H1 (cell line): ENCODE measurements around the gene CEMIP2. TPM values are rescaled to one million over a fixed set of nuclear protein-coding genes. Genes with fewer than 3 reads are reported as not detected.
A peak's percentile ranks its signal among the peaks of the same experiment; 100 is the strongest.

Experiments used
- CTCF ChIA-PET: fragments of 300-600 bp; sonication (Branson Sonifier 250); formaldehyde crosslinking; loops from one replicate; lab custom pipeline; 2021; ENCODE audit not compliant: partially characterized antibody; lab: Charles Lee
- POLR2A ChIA-PET: fragments of 300-600 bp; sonication (Branson Sonifier 250); formaldehyde crosslinking; loops from one replicate; lab custom pipeline; 2021; ENCODE audit warnings: inconsistent platforms; ENCODE audit not compliant: partially characterized antibody; lab: Charles Lee
- DNase-seq, 2 experiments: peaks; one replicate each; pipeline versions ENCODE4 v3.0.0 to v3.0.0-alpha.2; 2010 to 2022; ENCODE audit warnings: low spot score in 2 of 2, low read depth in 1 of 2, mixed read lengths in 1 of 2
- FAIRE-seq: peaks from 2 replicates; lab custom pipeline; 2011; peaks lifted over from hg19 to GRCh38; lab: Jason Lieb, UNC
- H2AFZ ChIP-seq: 2 replicates; pipeline ENCODE4 v1.8.1; 2012; ENCODE audit warnings: low read length, inconsistent platforms
- H2AK5ac ChIP-seq: 2 replicates; pipeline ENCODE4 v1.6.1; 2013; ENCODE audit warnings: low read depth, low read length
- H2BK120ac ChIP-seq: replicated peaks from 2 replicates; pipeline ENCODE3; 2013; ENCODE audit warnings: low read depth, low read length, inconsistent platforms
- H2BK12ac ChIP-seq: 2 replicates; pipeline ENCODE4 v1.6.1; 2013; ENCODE audit warnings: low read depth, low read length
- H2BK15ac ChIP-seq: 2 replicates; pipeline ENCODE4 v1.6.1; 2013; ENCODE audit warnings: low read length
- H2BK20ac ChIP-seq: 2 replicates; pipeline ENCODE4 v1.6.1; 2013; ENCODE audit warnings: low read length
- H2BK5ac ChIP-seq: 2 replicates; pipeline ENCODE4 v1.6.1; 2013; ENCODE audit warnings: low read depth, low read length
- H3K14ac ChIP-seq: 2 replicates; pipeline ENCODE4 v1.6.1; 2013; ENCODE audit warnings: inconsistent platforms; ENCODE audit not compliant: insufficient read length
- H3K18ac ChIP-seq: 2 replicates; pipeline ENCODE4 v1.6.1; 2013; ENCODE audit warnings: low read length; ENCODE audit errors: extremely low read depth
- H3K23ac ChIP-seq: 2 replicates; pipeline ENCODE4 v1.6.1; 2013; ENCODE audit warnings: inconsistent platforms; ENCODE audit not compliant: insufficient read length
- H3K23me2 ChIP-seq: 2 replicates; pipeline ENCODE4 v1.6.1; 2013; ENCODE audit warnings: low read depth, low read length
- H3K27ac ChIP-seq: 2 replicates; pipeline ENCODE4 v1.6.1; 2011; ENCODE audit warnings: low read depth, low read length, inconsistent platforms
- H3K27me3 ChIP-seq, 4 experiments: replicated peaks in 1 of 4; 1 replicate in 1 of 4; 2 replicates in 3 of 4; pipeline versions ENCODE4 v1.6.1 to v1.8.1; 2011 to 2013; ENCODE audit warnings: low read length in 3 of 4, mild to moderate bottlenecking in 3 of 4, inconsistent platforms in 2 of 4, mixed read lengths in 2 of 4, moderate library complexity in 1 of 4; ENCODE audit not compliant: control insufficient read depth in 3 of 4, insufficient read depth in 3 of 4; ENCODE audit errors: extremely low read depth in 1 of 4
- H3K36me3 ChIP-seq, 4 experiments: 2 replicates each; pipeline versions ENCODE4 v1.6.1 to v1.8.1; 2011 to 2013; ENCODE audit warnings: mild to moderate bottlenecking in 4 of 4, low read length in 3 of 4, moderate library complexity in 2 of 4, control low read depth in 1 of 4, inconsistent platforms in 1 of 4; ENCODE audit not compliant: insufficient read depth in 4 of 4, control insufficient read depth in 2 of 4
- H3K4ac ChIP-seq: replicated peaks from 2 replicates; pipeline ENCODE3; 2013; ENCODE audit warnings: low read length, low read depth, mixed read lengths, inconsistent platforms; ENCODE audit not compliant: insufficient read length
- H3K4me1 ChIP-seq, 4 experiments: replicated peaks in 1 of 4; 1 replicate in 1 of 4; 2 replicates in 3 of 4; pipeline versions ENCODE4 v1.6.1 to v1.8.1; 2011 to 2013; ENCODE audit warnings: low read length in 3 of 4, inconsistent platforms in 2 of 4, mixed read lengths in 1 of 4; ENCODE audit not compliant: insufficient read depth in 4 of 4, control insufficient read depth in 3 of 4
- H3K4me2 ChIP-seq, 2 experiments: 2 replicates each; pipeline versions ENCODE4 v1.6.1 to v1.8.1; 2011 to 2013; ENCODE audit warnings: low read depth in 2 of 2, low read length in 2 of 2, control low read depth in 1 of 2, inconsistent platforms in 1 of 2, mild to moderate bottlenecking in 1 of 2; ENCODE audit not compliant: insufficient read depth in 1 of 2
- H3K4me3 ChIP-seq, 4 experiments: fragments of 200-600, 300-600 bp in 1 of 4; sonication (generic), shearing (Covaris generic), sonication (Bioruptor Twin) in 1 of 4; 2 replicates each; pipeline versions ENCODE4 v1.5.1 to v1.8.1; 2011 to 2016; ENCODE audit warnings: low read length in 4 of 4, low read depth in 3 of 4, control low read depth in 2 of 4, inconsistent platforms in 2 of 4, mild to moderate bottlenecking in 2 of 4, mixed read lengths in 1 of 4, moderate library complexity in 1 of 4; ENCODE audit not compliant: insufficient read depth in 2 of 4; ENCODE audit errors: extremely low read depth in 1 of 4
- H3K56ac ChIP-seq: replicated peaks from 2 replicates; pipeline ENCODE3; 2013; ENCODE audit warnings: low read depth, mild to moderate bottlenecking, mixed read lengths, low read length, inconsistent platforms; ENCODE audit not compliant: insufficient read length
- H3K79me1 ChIP-seq: 2 replicates; pipeline ENCODE4 v1.6.1; 2013; ENCODE audit warnings: low read depth, low read length, control low read depth
- H3K79me2 ChIP-seq, 2 experiments: 2 replicates each; pipeline versions ENCODE4 v1.6.1 to v1.8.1; 2012 to 2013; ENCODE audit warnings: low read length in 2 of 2, mild to moderate bottlenecking in 2 of 2, inconsistent platforms in 1 of 2; ENCODE audit not compliant: insufficient read depth in 2 of 2, control insufficient read depth in 1 of 2
- H3K9ac ChIP-seq, 4 experiments: replicated peaks in 1 of 4; 1 replicate in 1 of 4; 2 replicates in 3 of 4; pipeline versions ENCODE4 v1.6.1 to v1.8.1; 2011 to 2013; ENCODE audit warnings: low read depth in 3 of 4, low read length in 3 of 4, control low read depth in 2 of 4, mild to moderate bottlenecking in 2 of 4, moderate library complexity in 2 of 4, inconsistent platforms in 1 of 4; ENCODE audit errors: extremely low read depth in 1 of 4
- H3K9me3 ChIP-seq, 2 experiments: 2 replicates each; pipeline versions ENCODE4 v1.6.1 to v1.8.1; 2012 to 2013; ENCODE audit warnings: mild to moderate bottlenecking in 2 of 2, moderate library complexity in 2 of 2, control low read depth in 1 of 2, inconsistent platforms in 1 of 2, low read depth in 1 of 2, low read length in 1 of 2, mixed read lengths in 1 of 2; ENCODE audit not compliant: insufficient read depth in 2 of 2
- H4K20me1 ChIP-seq, 2 experiments: replicated peaks in 1 of 2; 2 replicates each; pipeline versions ENCODE3 to v1.8.1; 2011 to 2013; ENCODE audit warnings: inconsistent platforms in 2 of 2, low read length in 2 of 2, mild to moderate bottlenecking in 1 of 2; ENCODE audit not compliant: insufficient read depth in 2 of 2, control insufficient read depth in 1 of 2
- H4K5ac ChIP-seq: 2 replicates; pipeline ENCODE4 v1.6.1; 2013; ENCODE audit warnings: low read length, low read depth, mixed read lengths, inconsistent platforms; ENCODE audit not compliant: insufficient read length
- H4K8ac ChIP-seq: 2 replicates; pipeline ENCODE4 v1.8.0; 2013; ENCODE audit warnings: mild to moderate bottlenecking, moderate library complexity, low read length, inconsistent platforms; ENCODE audit not compliant: insufficient read depth; ENCODE audit errors: extremely low read depth
- H4K91ac ChIP-seq: replicated peaks from 2 replicates; pipeline ENCODE3; 2013; ENCODE audit warnings: low read length, mixed read lengths, inconsistent platforms; ENCODE audit not compliant: insufficient read length
- CTBP2 ChIP-seq: IDR thresholded peaks from 2 replicates; pipeline ENCODE4 v1.7.0; 2011; ENCODE audit warnings: borderline replicate concordance, mild to moderate bottlenecking, moderate library complexity, mixed read lengths, low read length; ENCODE audit not compliant: insufficient read depth, insufficient read length
- E2F6 ChIP-seq: IDR thresholded peaks from 2 replicates; pipeline ENCODE4 v1.6.1; 2012; ENCODE audit warnings: inconsistent platforms
- HDAC6 ChIP-seq: IDR thresholded peaks from one replicate; pipeline ENCODE4 v1.7.1; 2012; ENCODE audit warnings: low read depth, mild to moderate bottlenecking, inconsistent platforms, low read length, moderate library complexity
- NRF1 ChIP-seq: IDR thresholded peaks from 2 replicates; pipeline ENCODE4 v1.6.1; 2011; ENCODE audit warnings: mild to moderate bottlenecking, low read depth, low read length, improper control_type of control experiment
- ZNF274 ChIP-seq: IDR thresholded peaks from 2 replicates; pipeline ENCODE4 v1.7.0; 2012; ENCODE audit warnings: low read length, borderline replicate concordance; ENCODE audit errors: extremely low read depth
- WGBS, 2 experiments: shearing (Covaris generic) in 1 of 2; methylation state at CpG; one replicate each; pipeline versions ENCODE4 v1.1.6 to v1.1.7; 2013 to 2015; ENCODE audit warnings: low lambda C conversion rate in 2 of 2, mixed read lengths in 2 of 2, inconsistent platforms in 1 of 2, low coverage in 1 of 2, missing lambda C conversion rate in 1 of 2; ENCODE audit not compliant: insufficient replicate concordance in 2 of 2, insufficient coverage in 1 of 2, insufficient read length in 1 of 2; ENCODE audit errors: extremely low coverage in 1 of 2, missing lambda C conversion rate in 1 of 2; 5-methylcytosine and 5-hydroxymethylcytosine counted together
- polyA plus RNA-seq, 7 experiments: library from polyadenylated mRNA; depleted of rRNA in 3 of 7; stranded (reverse) in 5 of 7; unstranded in 2 of 7; fragments of >200 nt in 5 of 7; fragments of 200-250 nt in 2 of 7; gene quantifications; 1 replicate in 5 of 7; 2 replicates in 1 of 7; 4 replicates in 1 of 7; pipeline versions ENCODE4 v1.2.1 to v1.2.3, GENCODE V29; 2011 to 2013; ENCODE audit warnings: missing spikeins in 2 of 7, mixed read lengths in 2 of 7
- total RNA-seq: library from RNA; stranded (reverse); fragmentation: NEBNext Ultra II Directional; extraction: Animal tissue kit (Norgen Biotek cat#: 25700); gene quantifications from 2 replicates; pipeline ENCODE4 v1.2.1, GENCODE V29; 2021
- TF ChIP-seq, protein P1 (sequence below): IDR thresholded peaks from 2 replicates; pipeline ENCODE4 v1.6.1; 2012; ENCODE audit warnings: low read length, inconsistent platforms

Gene CEMIP2
- total and polyA plus RNA-seq, 2 of the 8 experiments (the other 6 are each of a cell fraction or from before 2014, with no cell fraction given): 25.2 to 52.1 TPM

DNA sequence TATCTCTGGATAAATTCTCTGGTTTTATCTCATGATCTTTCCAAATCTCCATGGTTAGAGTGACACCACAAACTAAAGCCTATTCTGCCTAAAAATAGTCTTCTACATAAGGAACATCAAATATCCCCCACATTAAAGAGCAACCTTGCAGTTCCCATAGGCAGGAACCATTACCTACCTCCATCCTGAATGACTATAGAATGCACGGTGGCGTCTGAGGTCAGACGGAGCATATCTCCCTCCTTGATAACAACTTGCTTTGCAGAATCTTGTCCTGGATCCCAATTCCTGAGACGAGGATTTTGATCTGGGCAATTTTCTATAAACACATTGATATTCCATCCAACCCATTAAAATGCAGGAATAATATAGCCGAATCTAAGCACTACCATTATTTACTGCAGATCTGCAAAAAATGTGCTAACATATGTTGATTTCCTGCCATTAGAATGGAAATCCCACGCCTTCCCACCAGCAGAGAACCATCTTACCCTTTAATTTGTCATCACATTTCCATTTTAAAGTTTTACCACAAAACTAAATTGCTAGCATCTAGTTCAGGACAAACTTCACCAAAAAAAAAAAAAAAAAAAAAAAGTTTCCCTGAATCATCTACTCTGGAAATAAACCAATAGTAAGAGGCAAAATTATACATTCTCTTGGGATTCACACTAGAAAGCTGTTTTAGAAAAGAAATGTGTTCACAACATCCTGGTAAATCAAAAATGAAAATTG lies 22.1 kb downstream of the CEMIP2 start:
- H3K27ac ChIP-seq: no peak overlapping the region
- no peak overlapping the region for H4K5ac ChIP-seq
- no peak overlapping the region for H4K8ac ChIP-seq
- CTCF ChIA-PET: interaction anchor here (0.6 to 1.7 kb wide), 2 partner anchors 22 to 29 kb away, joined by 3 to 6 read pairs; no protein-coding TSS in a partner anchor
- H2BK20ac ChIP-seq: no peak overlapping the region
- H3K23me2 ChIP-seq: no peaks in the 10 kb centered on the region
- H3K56ac ChIP-seq: no peak overlapping the region
- 57% methylated on average over 6 of the region's 6 CpGs; no CpG with 5 or more reads in 1 of the 2 experiments for WGBS, 2 experiments
- POLR2A ChIA-PET: interaction anchor here (1.0 to 2.4 kb wide), 2 partner anchors 9 to 20 kb away, joined by 5 to 8 read pairs; no protein-coding TSS in a partner anchor
- H3K14ac ChIP-seq: no peak overlapping the region
- H3K9ac ChIP-seq: no peak overlapping the region
- no peak overlapping the region for H2BK15ac ChIP-seq
- H2AFZ ChIP-seq: no peak overlapping the region
- peak overlapping the region; percentile 32 for H4K91ac ChIP-seq
- no peaks in the 10 kb centered on the region for H3K9me3 ChIP-seq
- H3K18ac ChIP-seq: no peak overlapping the region
- H4K20me1 ChIP-seq: peaks cover 0 to 4% of the 10 kb centered on the region in 2 experiments
- H3K4ac ChIP-seq: no peak overlapping the region
- no peak overlapping the region for H2BK120ac ChIP-seq
- peaks cover 0 to 48% (median 8%) of the 10 kb centered on the region in 4 experiments; a peak in 4 of 8 replicates for H3K36me3 ChIP-seq
- H2BK5ac ChIP-seq: no peak overlapping the region
- no peaks in the 10 kb centered on the region for H3K27me3 ChIP-seq
- TF ChIP-seq E2F6 (no peak), HDAC6 (no peak), NRF1 (no peak), ZNF274 (no peak), CTBP2 (no peak)
- TF ChIP-seq, protein P1, sequence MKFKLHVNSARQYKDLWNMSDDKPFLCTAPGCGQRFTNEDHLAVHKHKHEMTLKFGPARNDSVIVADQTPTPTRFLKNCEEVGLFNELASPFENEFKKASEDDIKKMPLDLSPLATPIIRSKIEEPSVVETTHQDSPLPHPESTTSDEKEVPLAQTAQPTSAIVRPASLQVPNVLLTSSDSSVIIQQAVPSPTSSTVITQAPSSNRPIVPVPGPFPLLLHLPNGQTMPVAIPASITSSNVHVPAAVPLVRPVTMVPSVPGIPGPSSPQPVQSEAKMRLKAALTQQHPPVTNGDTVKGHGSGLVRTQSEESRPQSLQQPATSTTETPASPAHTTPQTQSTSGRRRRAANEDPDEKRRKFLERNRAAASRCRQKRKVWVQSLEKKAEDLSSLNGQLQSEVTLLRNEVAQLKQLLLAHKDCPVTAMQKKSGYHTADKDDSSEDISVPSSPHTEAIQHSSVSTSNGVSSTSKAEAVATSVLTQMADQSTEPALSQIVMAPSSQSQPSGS: no peak
- TF ChIP-seq, all 59 proteins: peak for 0
- H3K4me3 ChIP-seq: peak overlapping the region in 1 of 4 experiments; percentile 22; a peak in 1 of 8 replicates
- no peak overlapping the region for H2AK5ac ChIP-seq
- H3K23ac ChIP-seq: no peak overlapping the region
- H3K4me1 ChIP-seq: peaks cover 3 to 15% (median 9%) of the 10 kb centered on the region in 4 experiments; a peak in 5 of 7 replicates
- FAIRE-seq: no peak
- H3K79me2 ChIP-seq: peaks cover 0 to 39% of the 10 kb centered on the region in 2 experiments; a peak in 2 of 4 replicates
- no peak overlapping the region for H2BK12ac ChIP-seq
- H3K4me2 ChIP-seq: peak overlapping the region; percentile 13 to 17; a peak in 1 of 4 replicates
- no peak for DNase-seq
- H3K79me1 ChIP-seq: peaks cover 4% of the 10 kb centered on the region; the same call in 1 of the 2 replicates
